HepG2 (cell line): ENCODE measurements around the gene SMIM24. TPM values are rescaled to one million over a fixed set of nuclear protein-coding genes. Genes with fewer than 3 reads are reported as not detected.

Experiments used
- CBX2 ChIP-seq, 2 experiments: fragments of 200-600 bp in 1 of 2; sonication (generic); formaldehyde crosslinking in 1 of 2; IDR thresholded peaks; 2 replicates each; pipeline versions ENCODE4 v1.7.0 to v1.8.1; 2018 to 2022; ENCODE audit warnings: low read depth in 2 of 2, low read length in 1 of 2, mild to moderate bottlenecking in 1 of 2, missing genetic modification reagents in 1 of 2
- ETV6 ChIP-seq: sonication (generic); formaldehyde crosslinking; conservative IDR thresholded peaks from 2 replicates; pipeline ENCODE4 v1.4.0; 2020; ENCODE audit warnings: missing genetic modification reagents
- GATAD1 ChIP-seq: IDR thresholded peaks from 2 replicates; pipeline ENCODE4 v1.6.1; 2016; ENCODE audit warnings: missing genetic modification reagents, missing compliant biosample characterization
- ISX ChIP-seq: sonication (generic); formaldehyde crosslinking; conservative IDR thresholded peaks from 2 replicates; pipeline ENCODE4 v1.5.0; 2020; ENCODE audit warnings: missing genetic modification reagents
- JDP2 ChIP-seq: sonication (generic); formaldehyde crosslinking; IDR thresholded peaks from 2 replicates; pipeline ENCODE4 v1.8.1; 2022; ENCODE audit warnings: missing genetic modification reagents, borderline replicate concordance
- KIAA2018 ChIP-seq: sonication (generic); formaldehyde crosslinking; IDR thresholded peaks from 2 replicates; pipeline ENCODE4 v1.5.0; 2020; ENCODE audit warnings: mild to moderate bottlenecking, missing genetic modification reagents, borderline replicate concordance
- NRL ChIP-seq: sonication (generic); formaldehyde crosslinking; IDR thresholded peaks from 2 replicates; pipeline ENCODE4 v1.5.0; 2020; ENCODE audit warnings: missing genetic modification reagents, mild to moderate bottlenecking, moderate library complexity, borderline replicate concordance
- PHF21A ChIP-seq: sonication (generic); formaldehyde crosslinking; IDR thresholded peaks from 2 replicates; pipeline ENCODE4 v1.5.0; 2020; ENCODE audit warnings: mild to moderate bottlenecking, missing genetic modification reagents
- TAF15 ChIP-seq: fragments of 200-400 bp; formaldehyde crosslinking; IDR thresholded peaks from one replicate; pipeline ENCODE4 v1.6.1; 2018; ENCODE audit warnings: mild to moderate bottlenecking, low read depth, low read length; ENCODE audit not compliant: poor library complexity, severe bottlenecking
- TRIM22 ChIP-seq: fragments of 450-650 bp; IDR thresholded peaks from 2 replicates; pipeline ENCODE4 v1.6.1; 2017
- ZNF430 ChIP-seq: sonication (generic); formaldehyde crosslinking; IDR thresholded peaks from 2 replicates; pipeline ENCODE4 v1.9.0; 2021; ENCODE audit warnings: mild to moderate bottlenecking, missing genetic modification reagents
- ZNF432 ChIP-seq: sonication (generic); formaldehyde crosslinking; IDR thresholded peaks from 2 replicates; pipeline ENCODE4 v1.5.0; 2020; ENCODE audit warnings: missing genetic modification reagents, mild to moderate bottlenecking, borderline replicate concordance
- ZNF562 ChIP-seq: sonication (generic); formaldehyde crosslinking; IDR thresholded peaks from 2 replicates; pipeline ENCODE4 v1.8.0; 2022; ENCODE audit warnings: missing genetic modification reagents, borderline replicate concordance
- ZNF644 ChIP-seq: IDR thresholded peaks from 2 replicates; pipeline ENCODE4 v1.6.1; 2016; ENCODE audit warnings: low read depth
- ZNF691 ChIP-seq: sonication (generic); formaldehyde crosslinking; IDR thresholded peaks from 2 replicates; pipeline ENCODE4 v1.4.0; 2020; ENCODE audit warnings: missing genetic modification reagents, low read depth, mild to moderate bottlenecking, borderline replicate concordance
- ZNF772 ChIP-seq: sonication (generic); formaldehyde crosslinking; IDR thresholded peaks from 2 replicates; pipeline ENCODE4 v1.5.0; 2020; ENCODE audit warnings: mild to moderate bottlenecking, missing genetic modification reagents
- ZNF792 ChIP-seq: IDR thresholded peaks from 2 replicates; pipeline ENCODE4 v1.6.1; 2016
- polyA plus RNA-seq, 8 experiments: library from polyadenylated mRNA; depleted of rRNA in 3 of 8; stranded (reverse) in 7 of 8; unstranded in 1 of 8; fragments of >200 nt; fragmentation: Illumina TruSeq in 4 of 8; extraction: Trizol in 4 of 8; gene quantifications; 2 replicates each; pipeline versions ENCODE4 v1.2.1 to v1.2.3, GENCODE V29; 2011 to 2016; ENCODE audit warnings: low read depth in 4 of 8, missing spikeins in 1 of 8, mixed read lengths in 1 of 8; ENCODE audit not compliant: insufficient read depth in 1 of 8
- total RNA-seq, 5 experiments: library from RNA; depleted of rRNA; stranded (reverse); fragments of >200 nt; fragmentation: Illumina TruSeq; extraction: Trizol; gene quantifications; 2 replicates each; pipeline ENCODE4 v1.2.3, GENCODE V29; 2016; ENCODE audit warnings: low read depth in 1 of 5

The SMIM24 gene
- total and polyA plus RNA-seq, 2 of the 13 experiments (the other 11 are each of a cell fraction or from before 2014, with no cell fraction given) = 11.2 to 70.6 TPM

- TF ChIP-seq ETV6 (CRISPR knock-in tag) (0 out of 2 replicates have a peak, but pooled peaks have one; percentile 46), ZNF792 (CRISPR knock-in tag) (peak; percentile 74), ISX (CRISPR knock-in tag) (no peak), KIAA2018 (peak; percentile 89), PHF21A (CRISPR knock-in tag) (peak; percentile 55; the same call in 1 of the 2 replicates), ZNF772 (peak; percentile 95), GATAD1 (peak; percentile 99), ZNF644 (no peak), TAF15 (no peak), ZNF562 (CRISPR knock-in tag) (no peak), JDP2 (CRISPR knock-in tag) (no peak), ZNF430 (CRISPR knock-in tag) (peak; percentile 64), ZNF691 (CRISPR knock-in tag) (no peak; the same call in 1 of the 2 replicates), CBX2 (IDR thresholded peaks at IDR 0.05; ENCODE audit: low read depth, low read length) (no peak), CBX2 (CRISPR knock-in tag; IDR thresholded peaks at IDR 0.05; ENCODE audit: low read depth) (no peak), NRL (peak; percentile 98), ZNF432 (CRISPR knock-in tag) (no peak), TRIM22 (no peak)
Observed at GRCh38 chr19:3500429-3501101, 20.2 kb upstream of the SMIM24 start, which contains the start of gene DOHH (continued).
